ENCODE results near the gene EMC10. TPM values are rescaled to one million over a fixed set of nuclear protein-coding genes. Genes with fewer than 3 reads are reported as not detected.
A peak's percentile ranks its signal among the peaks of the same experiment; 100 is the strongest.

Gene EMC10
- total RNA-seq, 1 experiment from 2014 or later, result 109 TPM

- H3K79me2 ChIP-seq (ENCODE audit: insufficient read depth, low read length), result no peaks in the 10 kb centered on the region
- H3K18ac ChIP-seq (ENCODE audit: insufficient read length, low read depth, low read length), result no peak overlapping the region
- no peak overlapping the region for H4K5ac ChIP-seq (ENCODE audit: insufficient read length, low read depth, low read length)
- no peak for TF ChIP-seq CTCF (conservative IDR thresholded peaks at IDR 0.05)
- no peak overlapping the region for H2BK15ac ChIP-seq (ENCODE audit: low read depth, low read length)
- H3K9me3 ChIP-seq (ENCODE audit: control insufficient read depth, low read depth, low read length), result no peaks in the 10 kb centered on the region
- no peaks in the 10 kb centered on the region for H4K20me1 ChIP-seq (ENCODE audit: control insufficient read depth, insufficient read depth, insufficient read length)
- no peak overlapping the region for H2BK20ac ChIP-seq (ENCODE audit: low read depth, low read length, poor library complexity, severe bottlenecking)
- H3K27ac Mint-ChIP-seq, result no peak overlapping the region; a peak in 1 of 7 replicates
- peaks cover 6% of the 10 kb centered on the region for H3K27me3 Mint-ChIP-seq (ENCODE audit: low read depth)
- H3K36me3 Mint-ChIP-seq (ENCODE audit: insufficient read depth in 1 of 3, low read depth in 3 of 3), result peaks cover 0 to 3% (median 3%) of the 10 kb centered on the region in 3 experiments; a peak in 5 of 7 replicates
- no peak overlapping the region for H2BK120ac ChIP-seq (ENCODE audit: low read depth, low read length, poor library complexity, severe bottlenecking)
- H2AFZ ChIP-seq (ENCODE audit: low read length), result no peak overlapping the region
- H3K27ac ChIP-seq (ENCODE audit: insufficient read length, low read depth, low read length), result no peak overlapping the region
- no peak overlapping the region for H3K4ac ChIP-seq (ENCODE audit: low read depth, low read length)
- H3K56ac ChIP-seq (ENCODE audit: insufficient read length, low read depth, low read length), result no peak overlapping the region
- H3K4me1 ChIP-seq (ENCODE audit: insufficient read depth, low read length), result peaks cover 3% of the 10 kb centered on the region; the same call in 1 of the 2 replicates
- H3K4me1 Mint-ChIP-seq, result peaks cover 20 to 26% of the 10 kb centered on the region in 2 experiments
- no peak overlapping the region for H3K14ac ChIP-seq (ENCODE audit: insufficient read depth, low read length)
- no peak overlapping the region for H3K9ac ChIP-seq (ENCODE audit: extremely low read depth, insufficient read length, low read length)
- no peak overlapping the region for H2BK5ac ChIP-seq (ENCODE audit: insufficient read length, low read length)
- peaks cover 12% of the 10 kb centered on the region for H3K23me2 ChIP-seq (ENCODE audit: insufficient read length, low read depth, low read length, poor library complexity, severe bottlenecking)
- H3K4me3 Mint-ChIP-seq, result peak overlapping the region in 1 of 2 experiments; percentile 33; a peak in 1 of 5 replicates
- H2BK12ac ChIP-seq (ENCODE audit: insufficient read length, low read depth, low read length), result no peak overlapping the region
- H4K91ac ChIP-seq (ENCODE audit: insufficient read length, low read depth, low read length), result no peak overlapping the region
- no peaks in the 10 kb centered on the region for H3K9me3 Mint-ChIP-seq
- no peak overlapping the region for H2AK5ac ChIP-seq (ENCODE audit: insufficient read length, low read length)
- no peaks in the 10 kb centered on the region for H3K79me1 ChIP-seq (ENCODE audit: insufficient read depth, low read depth, low read length, poor library complexity, severe bottlenecking)
- no peak overlapping the region for H3K4me2 ChIP-seq (ENCODE audit: insufficient read depth, insufficient read length, low read length)
- H3K23ac ChIP-seq (ENCODE audit: insufficient read length, low read depth, low read length), result no peak overlapping the region
- no CpG with 5 or more reads among the region's 7 CpGs for WGBS (ENCODE audit: extremely low coverage, insufficient read length, low lambda C conversion rate)
- no peaks in the 10 kb centered on the region for H3K27me3 ChIP-seq (ENCODE audit: insufficient read depth, low read length)
- DNase-seq, result no peak
- H3T11ph ChIP-seq (ENCODE audit: low read length), result no peak overlapping the region
- no peak overlapping the region for H4K8ac ChIP-seq (replicated peaks; ENCODE audit: insufficient read length, low read depth, low read length)
Measured at GRCh38 chr19:50428772-50429463, 47.4 kb upstream of the EMC10 start.
